Esophagus muscularis mucosa (tissue), 4 donors: ENCODE data around the gene ARPC5L. TPM values are rescaled to one million over a fixed set of nuclear protein-coding genes. Genes with fewer than 3 reads are reported as not detected.
A peak's percentile ranks its signal among the peaks of the same experiment; 100 is the strongest.

ENCODE experiments used
- DNase-seq: peaks from one replicate; pipeline ENCODE4 v3.0.0-alpha.2; 2017; ENCODE audit errors: extremely low spot score
- H3K27ac ChIP-seq, 4 donors: fragments of 200-600 bp; sonication (generic); replicated peaks in 1 of 4; 1 replicate in 3 of 4; 2 replicates in 1 of 4; pipeline ENCODE4 v1.5.1; 2016 to 2019; ENCODE audit warnings: mild to moderate bottlenecking in 1 of 4
- H3K27me3 ChIP-seq, 4 donors: fragments of 200-600 bp; sonication (generic); one replicate each; pipeline versions ENCODE4 v1.5.1 to v1.6.0; 2016 to 2019
- H3K36me3 ChIP-seq, 4 donors: fragments of 200-600 bp; sonication (generic); one replicate each; pipeline ENCODE4 v1.5.1; 2016 to 2019
- H3K4me1 ChIP-seq, 4 donors: fragments of 200-600 bp; sonication (generic); one replicate each; pipeline ENCODE4 v1.5.1; 2016 to 2019
- H3K4me3 ChIP-seq, 4 donors: fragments of 200-600 bp; sonication (generic); 1 replicate in 2 of 4; 2 replicates in 2 of 4; pipeline ENCODE4 v1.5.1; 2016 to 2019; ENCODE audit warnings: mild to moderate bottlenecking in 4 of 4, moderate library complexity in 1 of 4
- H3K9me3 ChIP-seq, 4 donors: fragments of 200-600 bp; sonication (generic); 1 replicate in 3 of 4; 2 replicates in 1 of 4; pipeline ENCODE4 v1.5.1; 2016 to 2019
- EP300 ChIP-seq: sonication (generic); formaldehyde crosslinking; IDR thresholded peaks from one replicate; pipeline ENCODE4 v1.6.1; 2017; ENCODE audit warnings: antibody characterized with exemption
- POLR2A ChIP-seq: fragments of 450-650 bp; IDR thresholded peaks from one replicate; pipeline ENCODE4 v1.6.1; 2017; ENCODE audit warnings: antibody characterized with exemption, moderate library complexity, mild to moderate bottlenecking, low read depth
- POLR2AphosphoS5 ChIP-seq, 2 donors: sonication (generic); formaldehyde crosslinking; IDR thresholded peaks; one replicate each; pipeline ENCODE4 v1.6.1; 2017; ENCODE audit warnings: antibody characterized with exemption in 2 of 2
- WGBS: methylation state at CpG from one replicate; pipeline ENCODE4 v1.1.5; 2018; 5-methylcytosine and 5-hydroxymethylcytosine counted together
- intact Hi-C: fragments of 100-400 bp; cut with DNase I; formaldehyde crosslinking; loops from one replicate; pipeline ENCODE4 v1.15.1; 2023
- total RNA-seq, 4 donors: library from RNA; depleted of rRNA; stranded (reverse); fragments of >200 nt; gene quantifications; one replicate each; pipeline versions ENCODE4 v1.1.0 to v1.2.1, GENCODE V29; 2016
- TF ChIP-seq, protein P1 (sequence below), 3 experiments: fragments of 200-600 bp in 2 of 3; fragments of 450-650 bp in 1 of 3; sonication (generic) in 2 of 3; IDR thresholded peaks; one replicate each; pipeline ENCODE4 v1.5.1; 2017 to 2019; ENCODE audit warnings: antibody characterized with exemption in 3 of 3, mild to moderate bottlenecking in 2 of 3, moderate library complexity in 1 of 3

The ARPC5L gene
- total RNA-seq, 4 donors from 2014 or later: 23.3 to 28.2 (median 26.7) TPM

DNA sequence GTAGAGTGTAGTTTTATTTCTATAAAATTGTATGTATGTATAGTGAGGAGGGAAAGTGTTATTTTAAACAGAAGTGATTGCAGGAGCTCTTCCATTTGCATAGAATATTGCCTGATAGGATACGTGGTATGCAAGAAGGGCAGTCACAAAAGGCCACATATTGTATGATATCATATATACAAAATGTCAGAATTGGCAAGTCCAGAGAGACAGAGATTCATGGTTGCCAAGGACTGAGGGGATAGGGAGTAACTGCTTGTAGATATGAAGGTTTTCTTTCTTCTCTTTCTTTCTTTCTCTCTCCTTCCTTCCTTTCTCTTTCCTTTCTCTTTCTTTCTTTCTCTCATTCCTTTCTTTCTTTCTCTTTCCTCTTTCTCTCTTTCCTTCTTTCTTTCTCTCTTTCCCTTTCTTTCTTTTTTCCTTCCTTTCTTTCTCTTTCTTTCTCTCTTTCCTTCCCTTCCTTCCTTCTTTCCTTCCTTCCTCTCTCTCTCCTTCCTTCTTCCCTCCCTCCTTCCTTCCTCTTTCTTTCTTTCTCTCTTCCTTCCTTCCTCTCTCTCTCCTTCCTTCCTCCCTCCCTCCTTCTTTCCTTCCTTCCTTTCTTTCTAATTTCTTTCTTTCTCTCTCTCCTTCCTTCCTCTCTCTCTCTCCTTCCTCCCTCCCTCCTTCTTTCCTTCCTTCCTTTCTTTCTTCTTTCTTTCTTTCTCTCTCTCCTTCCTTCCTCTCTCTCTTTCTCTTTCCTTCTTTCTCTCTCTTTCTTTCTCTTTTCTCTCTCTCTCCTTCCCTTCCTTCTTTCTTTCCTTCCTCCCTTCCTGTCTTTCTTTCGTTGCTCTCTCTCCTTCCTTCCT is 33.2 kb upstream of the ARPC5L start:
- Histone ChIP-seq H3K36me3 (no peaks in the 10 kb centered on the region), H3K4me3 (no peak overlapping the region), H3K4me1 (peaks cover 14 to 21% (median 20%) of the 10 kb centered on the region in 4 donors), H3K27me3 (no peaks in the 10 kb centered on the region), H3K9me3 (peaks cover 0 to 6% (median 0%) of the 10 kb centered on the region in 4 donors), H3K27ac (no peak overlapping the region)
- no peak for DNase-seq
- intact Hi-C loops: no loop called here
- 37% methylated on average over 2 of the region's 2 CpGs for WGBS
- TF ChIP-seq, protein P1, sequence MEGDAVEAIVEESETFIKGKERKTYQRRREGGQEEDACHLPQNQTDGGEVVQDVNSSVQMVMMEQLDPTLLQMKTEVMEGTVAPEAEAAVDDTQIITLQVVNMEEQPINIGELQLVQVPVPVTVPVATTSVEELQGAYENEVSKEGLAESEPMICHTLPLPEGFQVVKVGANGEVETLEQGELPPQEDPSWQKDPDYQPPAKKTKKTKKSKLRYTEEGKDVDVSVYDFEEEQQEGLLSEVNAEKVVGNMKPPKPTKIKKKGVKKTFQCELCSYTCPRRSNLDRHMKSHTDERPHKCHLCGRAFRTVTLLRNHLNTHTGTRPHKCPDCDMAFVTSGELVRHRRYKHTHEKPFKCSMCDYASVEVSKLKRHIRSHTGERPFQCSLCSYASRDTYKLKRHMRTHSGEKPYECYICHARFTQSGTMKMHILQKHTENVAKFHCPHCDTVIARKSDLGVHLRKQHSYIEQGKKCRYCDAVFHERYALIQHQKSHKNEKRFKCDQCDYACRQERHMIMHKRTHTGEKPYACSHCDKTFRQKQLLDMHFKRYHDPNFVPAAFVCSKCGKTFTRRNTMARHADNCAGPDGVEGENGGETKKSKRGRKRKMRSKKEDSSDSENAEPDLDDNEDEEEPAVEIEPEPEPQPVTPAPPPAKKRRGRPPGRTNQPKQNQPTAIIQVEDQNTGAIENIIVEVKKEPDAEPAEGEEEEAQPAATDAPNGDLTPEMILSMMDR (IDR thresholded peaks at IDR 0.05): no peak
- TF ChIP-seq EP300: no peak
- TF ChIP-seq POLR2A: no peak
- TF ChIP-seq POLR2AphosphoS5 (IDR thresholded peaks at IDR 0.05): no peak

DNA sequence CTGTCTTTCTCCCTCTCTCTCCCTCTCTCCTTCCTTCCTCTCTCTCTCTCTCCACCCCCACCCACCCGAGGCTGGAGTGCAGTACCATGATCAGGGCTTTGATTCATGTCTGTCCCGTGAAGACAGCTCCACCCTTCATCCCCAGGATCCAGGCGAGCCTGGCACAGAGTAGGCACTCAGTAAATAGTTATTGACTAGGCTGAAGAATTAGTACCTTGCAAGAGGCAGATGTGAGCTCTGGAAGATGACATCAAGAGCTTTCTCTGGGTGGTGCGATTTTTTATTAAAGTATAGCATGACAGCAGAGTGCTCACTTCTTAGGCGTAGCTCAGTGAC is 32.6 kb upstream of the ARPC5L start:
- intact Hi-C loops: no loop called here
- Histone ChIP-seq H3K4me1 (peaks cover 15 to 26% (median 26%) of the 10 kb centered on the region in 4 donors), H3K4me3 (no peak overlapping the region), H3K27me3 (no peaks in the 10 kb centered on the region), H3K36me3 (no peaks in the 10 kb centered on the region), H3K9me3 (peaks cover 0 to 6% (median 0%) of the 10 kb centered on the region in 4 donors), H3K27ac (no peak overlapping the region)
- TF ChIP-seq POLR2AphosphoS5 (IDR thresholded peaks at IDR 0.05) (no peak), EP300 (no peak), POLR2A (no peak)
- TF ChIP-seq, protein P1 (IDR thresholded peaks at IDR 0.05): no peak
- no peak for DNase-seq
- WGBS: 46% methylated on average over 5 of the region's 5 CpGs

DNA sequence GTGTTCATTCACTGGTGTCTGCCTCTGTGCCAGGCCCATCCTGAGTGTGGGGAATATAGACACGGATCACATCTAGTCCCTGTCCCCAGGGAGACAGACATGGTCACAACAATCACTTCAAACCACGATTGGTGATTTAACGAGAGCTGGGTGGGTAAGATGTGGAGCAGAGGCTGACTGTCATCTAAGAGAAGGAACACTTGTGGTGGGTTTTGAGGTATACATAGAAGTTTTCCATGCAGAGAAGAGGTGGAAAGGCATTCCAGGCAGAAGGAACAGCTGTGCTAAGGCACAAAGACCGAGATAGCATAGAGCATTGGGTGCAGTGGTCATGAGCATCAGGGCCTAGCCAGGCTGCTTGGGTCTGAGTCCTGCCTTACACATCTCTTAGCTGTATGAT is 31.3 kb upstream of the ARPC5L start:
- no peaks in the 10 kb centered on the region for H3K36me3 ChIP-seq
- intact Hi-C loops: no loop called here
- 71% methylated on average over 4 of the region's 4 CpGs for WGBS

DNA sequence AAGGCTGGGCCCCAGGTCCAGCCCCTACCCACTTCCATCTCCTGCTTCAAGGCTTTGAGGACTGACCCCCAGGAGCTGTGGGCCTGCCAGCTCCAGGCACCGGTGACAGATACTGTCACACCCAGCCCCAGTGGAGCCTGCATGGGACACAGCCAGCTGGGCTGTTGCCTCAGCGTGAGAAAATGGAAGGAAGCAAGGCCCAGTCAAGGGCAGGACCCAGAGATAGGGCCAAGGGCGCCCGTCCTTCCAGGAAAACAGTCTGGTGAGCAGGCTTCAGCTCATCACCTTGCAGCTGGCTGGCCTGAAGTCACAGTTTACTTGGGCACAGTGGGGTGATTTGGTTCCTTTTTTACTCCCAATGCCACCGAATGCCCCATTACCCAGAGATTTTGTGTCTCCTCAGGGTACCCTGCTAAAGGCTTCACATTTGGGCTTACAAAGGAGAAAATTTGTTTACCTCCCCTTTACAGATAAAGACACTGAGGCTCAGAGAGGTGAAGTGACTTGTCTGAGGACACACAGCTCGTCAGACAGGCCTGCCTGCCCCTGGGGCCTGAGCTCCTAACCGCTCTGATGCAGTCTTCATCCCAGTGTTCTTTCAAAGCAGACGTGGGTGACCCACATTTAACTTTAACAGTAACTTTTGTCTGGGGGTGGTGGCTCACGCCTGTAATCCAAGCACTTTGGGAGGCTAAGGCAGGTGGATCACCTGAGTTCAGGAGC is 30.1 kb upstream of the ARPC5L start:
- peak overlapping the region; percentile 2 to 83 (median 75) for H3K27ac ChIP-seq
- H3K4me1 ChIP-seq: peaks cover 33 to 49% (median 47%) of the 10 kb centered on the region in 4 donors
- no peaks in the 10 kb centered on the region for H3K27me3 ChIP-seq
- TF ChIP-seq POLR2A (no peak), POLR2AphosphoS5 (IDR thresholded peaks at IDR 0.05) (peak in 1 of 2 donors; percentile 18), EP300 (no peak)
- TF ChIP-seq, protein P1 (IDR thresholded peaks at IDR 0.05): no peak
- intact Hi-C loops: no loop called here
- no peak overlapping the region for H3K4me3 ChIP-seq
- no peaks in the 10 kb centered on the region for H3K9me3 ChIP-seq
- no peaks in the 10 kb centered on the region for H3K36me3 ChIP-seq
- WGBS: 78% methylated on average over 6 of the region's 9 CpGs
- no peak for DNase-seq

More for the DNA sequence above, 31.3 kb upstream of the ARPC5L start:
- Histone ChIP-seq H3K9me3 (no peaks in the 10 kb centered on the region), H3K27me3 (no peaks in the 10 kb centered on the region), H3K27ac (no peak overlapping the region), H3K4me1 (peaks cover 28 to 39% (median 39%) of the 10 kb centered on the region in 4 donors), H3K4me3 (no peak overlapping the region)
- no peak for TF ChIP-seq POLR2AphosphoS5 (IDR thresholded peaks at IDR 0.05)
- TF ChIP-seq POLR2A: no peak
- TF ChIP-seq EP300: no peak
- TF ChIP-seq, protein P1 (IDR thresholded peaks at IDR 0.05): no peak
- no peak for DNase-seq
